ENCODE measurements around the gene DNAAF1.

DNAAF1 gene

GRCh38 chr16:84225126-84225525 lies 80.0 kb downstream of the DNAAF1 start:
- Histone ChIP-seq H3K4me1 (ENCODE audit: insufficient read depth, low read length, poor library complexity, severe bottlenecking) (no peaks in the 10 kb centered on the region), H4K20me1 (ENCODE audit: insufficient read depth, low read length, poor library complexity, severe bottlenecking) (no peaks in the 10 kb centered on the region), H3K9me2 (replicated peaks; ENCODE audit: low read depth, low read length) (no peaks in the 10 kb centered on the region), H2AFZ (ENCODE audit: low read length) (no peak overlapping the region), H3K36me3 (ENCODE audit: insufficient read depth, low read length) (no peaks in the 10 kb centered on the region), H3K4me3 (ENCODE audit: low read length, poor library complexity, severe bottlenecking) (no peak overlapping the region), H3K27me3 (ENCODE audit: insufficient read depth, low read length, poor library complexity, severe bottlenecking) (no peaks in the 10 kb centered on the region), H3F3A (ENCODE audit: low read depth) (no peaks in the 10 kb centered on the region), H3K4me2 (ENCODE audit: low read depth, low read length, poor library complexity, severe bottlenecking) (no peak overlapping the region), H3K79me2 (ENCODE audit: insufficient read depth, low read length) (no peaks in the 10 kb centered on the region), H3K9ac (ENCODE audit: low read depth, low read length, poor library complexity, severe bottlenecking) (no peak overlapping the region), H3K9me3 (ENCODE audit: insufficient read depth, low read depth, low read length) (no peaks in the 10 kb centered on the region)
- TF ChIP-seq CTCF (conservative IDR thresholded peaks at IDR 0.05; ENCODE audit: low read length) (no peak), EZH2phosphoT487 (IDR thresholded peaks at IDR 0.05; ENCODE audit: borderline replicate concordance) (no peak)

GRCh38 chr16:84225571-84225970 lies 80.5 kb downstream of the DNAAF1 start:
- no peaks in the 10 kb centered on the region for H3K9me3 ChIP-seq (ENCODE audit: insufficient read depth, low read depth, low read length)
- H3K4me3 ChIP-seq (ENCODE audit: low read length, poor library complexity, severe bottlenecking): no peak overlapping the region
- no peak overlapping the region for H3K9ac ChIP-seq (ENCODE audit: low read depth, low read length, poor library complexity, severe bottlenecking)
- H2AFZ ChIP-seq (ENCODE audit: low read length): no peak overlapping the region
- no peaks in the 10 kb centered on the region for H4K20me1 ChIP-seq (ENCODE audit: insufficient read depth, low read length, poor library complexity, severe bottlenecking)
- no peaks in the 10 kb centered on the region for H3K79me2 ChIP-seq (ENCODE audit: insufficient read depth, low read length)
- no peaks in the 10 kb centered on the region for H3K9me2 ChIP-seq (replicated peaks; ENCODE audit: low read depth, low read length)
- TF ChIP-seq CTCF (conservative IDR thresholded peaks at IDR 0.05; ENCODE audit: low read length) (no peak), EZH2phosphoT487 (IDR thresholded peaks at IDR 0.05; ENCODE audit: borderline replicate concordance) (no peak)
- H3K36me3 ChIP-seq (ENCODE audit: insufficient read depth, low read length): no peaks in the 10 kb centered on the region
- H3K4me1 ChIP-seq (ENCODE audit: insufficient read depth, low read length, poor library complexity, severe bottlenecking): no peaks in the 10 kb centered on the region
- no peaks in the 10 kb centered on the region for H3F3A ChIP-seq (ENCODE audit: low read depth)
- H3K27me3 ChIP-seq (ENCODE audit: insufficient read depth, low read length, poor library complexity, severe bottlenecking): no peaks in the 10 kb centered on the region
- H3K4me2 ChIP-seq (ENCODE audit: low read depth, low read length, poor library complexity, severe bottlenecking): no peak overlapping the region

GRCh38 chr16:84226026-84226425 lies 80.9 kb downstream of the DNAAF1 start:
- Histone ChIP-seq H3F3A (ENCODE audit: low read depth) (no peaks in the 10 kb centered on the region), H3K9ac (ENCODE audit: low read depth, low read length, poor library complexity, severe bottlenecking) (no peak overlapping the region), H3K79me2 (ENCODE audit: insufficient read depth, low read length) (no peaks in the 10 kb centered on the region), H3K27me3 (ENCODE audit: insufficient read depth, low read length, poor library complexity, severe bottlenecking) (no peaks in the 10 kb centered on the region), H3K36me3 (ENCODE audit: insufficient read depth, low read length) (no peaks in the 10 kb centered on the region), H3K4me1 (ENCODE audit: insufficient read depth, low read length, poor library complexity, severe bottlenecking) (no peaks in the 10 kb centered on the region), H3K4me3 (ENCODE audit: low read length, poor library complexity, severe bottlenecking) (no peak overlapping the region), H4K20me1 (ENCODE audit: insufficient read depth, low read length, poor library complexity, severe bottlenecking) (no peaks in the 10 kb centered on the region), H3K9me3 (ENCODE audit: insufficient read depth, low read depth, low read length) (no peaks in the 10 kb centered on the region), H2AFZ (ENCODE audit: low read length) (no peak overlapping the region), H3K4me2 (ENCODE audit: low read depth, low read length, poor library complexity, severe bottlenecking) (no peak overlapping the region), H3K9me2 (replicated peaks; ENCODE audit: low read depth, low read length) (no peaks in the 10 kb centered on the region)
- TF ChIP-seq EZH2phosphoT487 (IDR thresholded peaks at IDR 0.05; ENCODE audit: borderline replicate concordance): no peak
- TF ChIP-seq CTCF (conservative IDR thresholded peaks at IDR 0.05; ENCODE audit: low read length): no peak

All from Loucy (cell line).